Breast epithelium (tissue), 3 donors: ENCODE results near the gene GNAO1.

Experiments used
- POLR2A ChIP-seq: fragments of 450-650 bp; IDR thresholded peaks from one replicate; pipeline ENCODE4 v1.6.1; 2016; ENCODE audit warnings: antibody characterized with exemption, mild to moderate bottlenecking, moderate library complexity
- POLR2AphosphoS5 ChIP-seq, 3 donors: sonication (generic); formaldehyde crosslinking; IDR thresholded peaks; one replicate each; pipeline ENCODE4 v1.6.1; 2017; ENCODE audit warnings: antibody characterized with exemption in 3 of 3

GRCh38 chr16:56356276-56357240 lies 165.3 kb downstream of the GNAO1 start:
- TF ChIP-seq POLR2AphosphoS5 (IDR thresholded peaks at IDR 0.05) (peak in 1 of 3 donors; percentile 17), POLR2A (no peak)
